ENCODE measurements around the gene LCE5A. TPM values are rescaled to one million over a fixed set of nuclear protein-coding genes. Genes with fewer than 3 reads are reported as not detected.
A peak's percentile ranks its signal among the peaks of the same experiment; 100 is the strongest.

Gene LCE5A
- total and polyA plus RNA-seq, 9 of the 15 experiments (the other 6 are each of a cell fraction or from before 2014, with no cell fraction given) = not detected

DNA sequence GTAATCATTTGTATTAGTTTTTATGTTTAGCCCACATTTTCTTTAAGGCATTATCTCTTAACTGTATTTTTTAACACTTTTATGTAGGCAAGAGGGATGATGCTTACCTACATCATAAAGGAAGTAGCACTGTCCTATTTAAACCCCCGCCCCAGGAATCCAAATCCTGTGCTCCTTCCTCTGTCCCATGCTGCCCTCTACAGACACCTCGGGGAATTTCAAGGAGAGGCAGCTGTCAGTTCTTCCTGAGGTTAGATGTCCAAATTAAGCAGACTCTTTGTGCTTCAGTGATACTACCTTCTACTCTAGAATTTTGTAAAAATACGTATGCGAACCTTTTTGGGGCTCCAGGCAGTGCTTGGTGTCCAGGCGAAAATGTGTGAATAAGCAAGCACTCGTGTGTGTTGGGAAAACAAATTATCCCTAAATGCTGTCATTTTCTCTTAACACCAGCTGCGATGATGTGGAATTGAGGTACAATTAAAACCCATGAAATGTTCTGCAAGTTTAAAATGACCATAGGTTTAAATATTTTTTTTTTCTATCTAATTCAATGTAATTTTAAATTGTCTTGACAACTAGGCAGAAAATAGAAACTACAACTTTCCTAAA lies 22.8 kb downstream of the LCE5A start (continued):
- TF ChIP-seq, protein P1, sequence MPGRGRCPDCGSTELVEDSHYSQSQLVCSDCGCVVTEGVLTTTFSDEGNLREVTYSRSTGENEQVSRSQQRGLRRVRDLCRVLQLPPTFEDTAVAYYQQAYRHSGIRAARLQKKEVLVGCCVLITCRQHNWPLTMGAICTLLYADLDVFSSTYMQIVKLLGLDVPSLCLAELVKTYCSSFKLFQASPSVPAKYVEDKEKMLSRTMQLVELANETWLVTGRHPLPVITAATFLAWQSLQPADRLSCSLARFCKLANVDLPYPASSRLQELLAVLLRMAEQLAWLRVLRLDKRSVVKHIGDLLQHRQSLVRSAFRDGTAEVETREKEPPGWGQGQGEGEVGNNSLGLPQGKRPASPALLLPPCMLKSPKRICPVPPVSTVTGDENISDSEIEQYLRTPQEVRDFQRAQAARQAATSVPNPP (IDR thresholded peaks at IDR 0.05; ENCODE audit: borderline replicate concordance, insufficient read depth, insufficient read length) = no peak
- no peak for TF ChIP-seq PHF21A (IDR thresholded peaks at IDR 0.05; ENCODE audit: borderline replicate concordance, low read depth)
- peak; percentile 73 to 79 (median 74) for TF ChIP-seq CTCF (IDR thresholded peaks at IDR 0.05 in 2 of 3, conservative IDR thresholded peaks at IDR 0.05 in 1 of 3; ENCODE audit: insufficient read depth in 2 of 3, low read depth in 1 of 3, low read length in 3 of 3)
- TF ChIP-seq SMC3 (conservative IDR thresholded peaks at IDR 0.05; ENCODE audit: insufficient read depth, low read depth, low read length) = 0 out of 2 replicates have a peak, but pooled peaks have one; percentile 12
- no peak for TF ChIP-seq SREBF2 (CRISPR knock-in tag; IDR thresholded peaks at IDR 0.05)
- TF ChIP-seq TEAD2 (tag; IDR thresholded peaks at IDR 0.05) = peak; percentile 82
- no peak for TF ChIP-seq CCNT2 (IDR thresholded peaks at IDR 0.05; ENCODE audit: borderline replicate concordance, extremely low read depth, insufficient read length, low read depth, low read length)
- TF ChIP-seq, protein P2, sequence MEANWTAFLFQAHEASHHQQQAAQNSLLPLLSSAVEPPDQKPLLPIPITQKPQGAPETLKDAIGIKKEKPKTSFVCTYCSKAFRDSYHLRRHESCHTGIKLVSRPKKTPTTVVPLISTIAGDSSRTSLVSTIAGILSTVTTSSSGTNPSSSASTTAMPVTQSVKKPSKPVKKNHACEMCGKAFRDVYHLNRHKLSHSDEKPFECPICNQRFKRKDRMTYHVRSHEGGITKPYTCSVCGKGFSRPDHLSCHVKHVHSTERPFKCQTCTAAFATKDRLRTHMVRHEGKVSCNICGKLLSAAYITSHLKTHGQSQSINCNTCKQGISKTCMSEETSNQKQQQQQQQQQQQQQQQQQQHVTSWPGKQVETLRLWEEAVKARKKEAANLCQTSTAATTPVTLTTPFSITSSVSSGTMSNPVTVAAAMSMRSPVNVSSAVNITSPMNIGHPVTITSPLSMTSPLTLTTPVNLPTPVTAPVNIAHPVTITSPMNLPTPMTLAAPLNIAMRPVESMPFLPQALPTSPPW (CRISPR knock-in tag; IDR thresholded peaks at IDR 0.05) = no peak
- TF ChIP-seq KLF1 (tag; IDR thresholded peaks at IDR 0.05) = no peak
- TF ChIP-seq CAMTA2 (CRISPR knock-in tag; conservative IDR thresholded peaks at IDR 0.05) = no peak
- no peak for TF ChIP-seq RBBP5 (IDR thresholded peaks at IDR 0.05; ENCODE audit: borderline replicate concordance, insufficient read depth, low read length, poor library complexity, severe bottlenecking)
